GM13977 (cell line): ENCODE data around the gene FIBP.

Experiments used
- DNase-seq: peaks from one replicate; pipeline ENCODE4 v3.0.0; 2012; ENCODE audit warnings: low spot score
- in situ Hi-C: fragments of 300-500 bp; cut with MboI; formaldehyde crosslinking; loops from one replicate; pipeline ENCODE4 v1.12.0; 2022; ENCODE audit warnings: low sequenced_read_pairs, low pct_unique_long_range_greater_than_20kb, mixed read lengths, inconsistent platforms; ENCODE audit not compliant: unreplicated experiment
- TF ChIP-seq, protein P1 (sequence below): IDR thresholded peaks from 2 replicates; pipeline ENCODE4 v1.5.1; 2012; ENCODE audit warnings: mild to moderate bottlenecking, control low read depth; ENCODE audit not compliant: insufficient read depth; ENCODE audit errors: extremely low read depth, missing control alignments

The FIBP gene

DNA sequence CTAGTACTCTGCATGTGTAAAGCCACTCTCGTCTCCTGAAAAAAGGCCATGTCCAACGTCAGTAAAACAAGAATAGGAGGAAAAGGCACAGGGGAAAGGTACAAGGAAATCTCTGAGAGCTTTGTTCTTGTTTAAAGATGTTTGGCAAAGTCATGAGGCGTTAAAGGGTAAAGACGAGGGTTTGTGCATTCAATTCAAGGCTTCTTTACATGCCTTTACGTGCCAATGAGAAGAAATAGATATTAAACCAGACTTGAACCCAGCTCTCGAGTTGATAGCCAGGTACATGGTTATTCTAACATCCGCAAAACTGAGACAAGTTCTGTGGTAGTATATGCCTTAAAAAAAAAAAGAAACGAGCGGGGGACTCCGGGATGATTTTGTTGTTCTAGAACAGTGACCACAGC, 29.6 kb downstream of the FIBP start:
- TF ChIP-seq, protein P1, sequence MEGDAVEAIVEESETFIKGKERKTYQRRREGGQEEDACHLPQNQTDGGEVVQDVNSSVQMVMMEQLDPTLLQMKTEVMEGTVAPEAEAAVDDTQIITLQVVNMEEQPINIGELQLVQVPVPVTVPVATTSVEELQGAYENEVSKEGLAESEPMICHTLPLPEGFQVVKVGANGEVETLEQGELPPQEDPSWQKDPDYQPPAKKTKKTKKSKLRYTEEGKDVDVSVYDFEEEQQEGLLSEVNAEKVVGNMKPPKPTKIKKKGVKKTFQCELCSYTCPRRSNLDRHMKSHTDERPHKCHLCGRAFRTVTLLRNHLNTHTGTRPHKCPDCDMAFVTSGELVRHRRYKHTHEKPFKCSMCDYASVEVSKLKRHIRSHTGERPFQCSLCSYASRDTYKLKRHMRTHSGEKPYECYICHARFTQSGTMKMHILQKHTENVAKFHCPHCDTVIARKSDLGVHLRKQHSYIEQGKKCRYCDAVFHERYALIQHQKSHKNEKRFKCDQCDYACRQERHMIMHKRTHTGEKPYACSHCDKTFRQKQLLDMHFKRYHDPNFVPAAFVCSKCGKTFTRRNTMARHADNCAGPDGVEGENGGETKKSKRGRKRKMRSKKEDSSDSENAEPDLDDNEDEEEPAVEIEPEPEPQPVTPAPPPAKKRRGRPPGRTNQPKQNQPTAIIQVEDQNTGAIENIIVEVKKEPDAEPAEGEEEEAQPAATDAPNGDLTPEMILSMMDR = no peak
- in situ Hi-C loops = no loop called here
- DNase-seq = no peak

DNA sequence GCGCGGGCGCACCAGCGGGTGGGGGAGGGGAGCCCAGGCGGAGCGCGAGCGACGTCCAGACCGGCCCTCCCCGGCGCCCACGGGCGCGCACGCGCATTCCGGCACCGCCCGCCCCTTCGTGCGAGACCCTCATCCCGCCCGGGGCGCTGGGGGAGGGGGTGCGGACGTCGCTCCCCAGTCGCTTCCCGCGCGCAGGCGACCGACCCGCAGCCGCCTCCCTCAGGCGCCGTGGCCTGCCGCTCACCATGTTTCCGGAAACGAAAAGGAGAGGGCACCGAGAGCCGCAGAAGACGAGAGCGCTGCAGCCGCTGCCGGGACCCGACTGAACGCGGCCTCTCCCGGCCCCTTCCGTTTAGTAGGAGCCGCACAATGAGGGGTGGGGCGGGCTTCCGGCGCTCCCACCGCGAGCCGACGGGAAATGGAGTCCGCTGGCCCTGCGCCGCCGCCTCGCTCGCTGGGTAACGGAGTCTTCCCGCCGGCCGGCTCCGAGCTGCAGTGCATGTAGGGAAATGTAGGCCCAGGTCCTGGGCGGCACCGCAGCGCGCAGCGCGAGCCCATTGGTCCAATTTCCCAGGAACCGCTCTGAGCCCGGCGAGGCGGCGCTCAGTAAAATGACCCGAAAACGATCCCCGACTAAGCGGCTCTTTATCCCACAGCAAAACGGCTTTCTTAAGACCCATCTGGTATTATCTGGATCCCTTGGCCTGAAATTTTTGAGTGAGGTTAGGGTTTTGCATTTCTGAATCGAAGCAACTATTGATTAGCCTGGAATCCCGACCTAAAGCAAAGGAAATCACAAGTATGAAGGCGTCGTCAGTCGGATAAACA, 30.2 kb downstream of the FIBP start, which contains the start of gene CFL1:
Gene CFL1, minus strand, starts transcription at position 328 of the 828 bp plus-strand sequence. Its CDS starts 81 bp downstream, at position 247.
- in situ Hi-C loops = no loop called here
- peak; percentile 94 for DNase-seq

DNA sequence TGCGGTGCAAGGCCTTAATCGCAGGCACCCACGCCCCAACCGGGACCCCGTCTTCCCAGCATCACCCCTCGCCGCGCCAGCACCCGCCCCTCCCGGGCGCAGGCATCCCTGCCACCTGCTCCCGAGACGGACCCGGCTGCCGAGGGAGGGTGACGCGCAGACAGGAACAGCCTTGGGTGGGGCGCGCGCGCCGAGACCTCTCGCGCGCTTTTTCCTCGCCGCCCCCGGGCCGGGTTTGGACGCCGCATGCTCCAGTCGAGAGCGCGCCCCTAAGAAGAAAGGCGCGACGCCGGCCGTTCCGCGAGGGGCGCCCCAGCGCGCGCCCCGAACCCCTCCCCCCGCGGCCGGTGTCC, 30.8 kb downstream of the FIBP start:
- DNase-seq = no peak
- in situ Hi-C loops = no loop called here
- TF ChIP-seq, protein P1 = peak; percentile 8

More for the DNA sequence above, 30.2 kb downstream of the FIBP start, which contains the start of gene CFL1:
- TF ChIP-seq, protein P1 = no peak

DNA sequence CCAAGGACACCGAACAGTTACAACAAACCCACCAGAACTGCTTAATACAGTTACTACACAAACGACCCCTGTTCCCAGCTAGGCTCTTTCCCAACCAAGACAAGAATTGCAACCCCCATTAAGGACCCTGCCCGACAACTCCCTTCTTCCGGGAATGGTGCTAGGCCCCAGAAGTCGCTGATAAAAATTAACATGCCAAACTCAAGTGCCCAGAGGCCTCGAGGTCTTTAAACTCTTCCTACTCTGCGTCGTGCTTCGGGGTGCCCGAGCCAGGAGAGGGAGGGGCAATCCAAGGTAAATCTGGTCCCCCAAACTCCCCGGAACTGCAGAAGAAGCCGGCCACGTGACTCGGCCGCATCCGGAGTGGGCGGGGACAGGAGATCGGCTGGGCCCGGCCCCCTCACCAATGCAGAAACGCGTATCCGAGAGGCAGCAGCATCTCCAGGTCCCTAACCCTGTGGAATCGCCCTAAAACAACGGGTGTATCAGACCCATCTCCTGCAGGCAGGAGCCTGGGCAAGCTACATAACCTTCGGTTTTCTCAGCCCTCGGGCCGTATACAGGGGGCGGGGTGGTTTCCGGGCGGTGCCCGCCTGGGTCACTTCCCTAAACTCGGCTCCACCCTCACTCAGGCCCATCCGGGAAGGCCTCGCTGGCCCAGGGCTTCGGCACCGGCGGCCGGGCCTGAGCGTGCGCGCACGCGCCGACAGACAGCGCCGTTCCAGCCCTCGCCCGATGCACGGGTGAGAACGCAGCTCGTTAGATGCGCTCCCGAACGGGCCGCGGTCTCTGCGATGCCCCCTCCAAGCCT, 31.4 kb downstream of the FIBP start:
- TF ChIP-seq, protein P1 = no peak
- in situ Hi-C loops = no loop called here

DNA sequence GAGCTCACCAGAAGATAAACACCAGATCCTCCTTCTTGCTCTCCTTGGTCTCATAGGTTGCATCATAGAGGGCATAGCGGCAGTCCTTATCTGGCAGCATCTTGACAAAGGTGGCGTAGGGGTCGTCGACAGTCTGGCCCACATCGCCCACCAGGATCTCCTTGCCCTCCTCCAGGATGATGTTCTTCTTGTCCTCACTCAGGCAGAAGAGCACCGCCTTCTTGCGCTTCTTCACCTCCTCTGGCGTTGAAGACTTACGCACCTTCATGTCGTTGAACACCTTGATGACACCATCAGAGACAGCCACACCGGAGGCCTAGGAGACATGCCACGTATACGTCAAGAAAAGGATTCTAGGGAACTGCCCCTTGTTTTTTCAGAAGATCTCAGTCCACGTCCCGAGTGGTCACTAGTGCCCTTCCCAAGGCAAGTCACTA, 32.3 kb downstream of the FIBP start:
- DNase-seq = no peak
- TF ChIP-seq, protein P1 = no peak
- in situ Hi-C loops = no loop called here

More for the DNA sequence above, 31.4 kb downstream of the FIBP start:
- peak; percentile 82 for DNase-seq
